ENCODE results near the gene DCTD. TPM values are rescaled to one million over a fixed set of nuclear protein-coding genes. Genes with fewer than 3 reads are reported as not detected.

The DCTD gene
- total RNA-seq, 1 donor: 110 TPM

GRCh38 chr4:182916483-182917181 is 554 bp downstream of the DCTD start:
- peak overlapping the region; percentile 90 for H3K4me2 ChIP-seq (ENCODE audit: insufficient read depth, low read length)

GRCh38 chr4:182914357-182914756 is 2.8 kb downstream of the DCTD start:
- DNase-seq (ENCODE audit: insufficient read length, low spot score, missing footprints): no peak
- TF ChIP-seq, protein P1, sequence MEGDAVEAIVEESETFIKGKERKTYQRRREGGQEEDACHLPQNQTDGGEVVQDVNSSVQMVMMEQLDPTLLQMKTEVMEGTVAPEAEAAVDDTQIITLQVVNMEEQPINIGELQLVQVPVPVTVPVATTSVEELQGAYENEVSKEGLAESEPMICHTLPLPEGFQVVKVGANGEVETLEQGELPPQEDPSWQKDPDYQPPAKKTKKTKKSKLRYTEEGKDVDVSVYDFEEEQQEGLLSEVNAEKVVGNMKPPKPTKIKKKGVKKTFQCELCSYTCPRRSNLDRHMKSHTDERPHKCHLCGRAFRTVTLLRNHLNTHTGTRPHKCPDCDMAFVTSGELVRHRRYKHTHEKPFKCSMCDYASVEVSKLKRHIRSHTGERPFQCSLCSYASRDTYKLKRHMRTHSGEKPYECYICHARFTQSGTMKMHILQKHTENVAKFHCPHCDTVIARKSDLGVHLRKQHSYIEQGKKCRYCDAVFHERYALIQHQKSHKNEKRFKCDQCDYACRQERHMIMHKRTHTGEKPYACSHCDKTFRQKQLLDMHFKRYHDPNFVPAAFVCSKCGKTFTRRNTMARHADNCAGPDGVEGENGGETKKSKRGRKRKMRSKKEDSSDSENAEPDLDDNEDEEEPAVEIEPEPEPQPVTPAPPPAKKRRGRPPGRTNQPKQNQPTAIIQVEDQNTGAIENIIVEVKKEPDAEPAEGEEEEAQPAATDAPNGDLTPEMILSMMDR (IDR thresholded peaks at IDR 0.05; ENCODE audit: extremely low read depth, low read depth, low read length): no peak

More at GRCh38 chr4:182916483-182917181, 554 bp downstream of the DCTD start:
- H3K27me3 ChIP-seq (ENCODE audit: insufficient read depth, low read length): no peaks in the 10 kb centered on the region
- peaks cover 54% of the 10 kb centered on the region for H3K79me2 ChIP-seq (ENCODE audit: insufficient read depth, low read length)
- no peaks in the 10 kb centered on the region for H4K20me1 ChIP-seq (ENCODE audit: insufficient read depth, low read length)
- DNase-seq (ENCODE audit: insufficient read length, low spot score, missing footprints): peak; percentile 94
- no peaks in the 10 kb centered on the region for H3K9me3 ChIP-seq (ENCODE audit: low read depth, low read length)
- H2AFZ ChIP-seq (ENCODE audit: low read length): peak overlapping the region; percentile 82
- TF ChIP-seq, protein P1 (IDR thresholded peaks at IDR 0.05; ENCODE audit: extremely low read depth, low read depth, low read length): no peak
- peaks cover 20% of the 10 kb centered on the region for H3K36me3 ChIP-seq (ENCODE audit: insufficient read depth, low read length)
- H3K27ac ChIP-seq (ENCODE audit: low read depth, low read length): peak overlapping the region; percentile 83
- peak overlapping the region; percentile 90 for H3K4me3 ChIP-seq (ENCODE audit: insufficient read depth, low read length)
- H3K4me1 ChIP-seq (ENCODE audit: insufficient read depth, low read length): peaks cover 19% of the 10 kb centered on the region

DNA sequence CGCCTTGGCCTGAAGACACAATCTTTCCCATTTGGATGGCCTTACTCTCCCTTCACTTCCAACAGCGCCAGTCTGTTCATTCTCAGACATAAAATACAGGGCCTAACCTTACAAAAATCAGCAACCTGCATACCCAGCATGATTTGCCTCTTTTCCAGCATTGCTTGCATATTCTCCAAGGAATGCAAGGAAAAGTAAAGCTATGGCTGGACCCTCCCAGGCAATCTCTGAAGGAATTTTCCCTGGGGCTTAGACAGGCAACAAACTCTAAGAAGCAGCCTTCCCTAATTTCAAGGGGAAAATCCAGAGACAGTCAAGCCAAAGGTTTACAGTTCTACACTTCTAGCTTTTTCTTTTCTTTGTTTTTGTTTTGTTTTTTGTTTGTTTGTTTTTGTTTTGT is 3.6 kb downstream of the DCTD start:
- H3K4me1 ChIP-seq (ENCODE audit: insufficient read depth, low read length): peaks cover 19% of the 10 kb centered on the region
- no peaks in the 10 kb centered on the region for H3K27me3 ChIP-seq (ENCODE audit: insufficient read depth, low read length)
- H3K4me3 ChIP-seq (ENCODE audit: insufficient read depth, low read length): no peak overlapping the region
- H2AFZ ChIP-seq (ENCODE audit: low read length): no peak overlapping the region
- H3K9me3 ChIP-seq (ENCODE audit: low read depth, low read length): no peaks in the 10 kb centered on the region
- no peak overlapping the region for H3K27ac ChIP-seq (ENCODE audit: low read depth, low read length)
- H3K79me2 ChIP-seq (ENCODE audit: insufficient read depth, low read length): peaks cover 75% of the 10 kb centered on the region
- no peak overlapping the region for H3K4me2 ChIP-seq (ENCODE audit: insufficient read depth, low read length)
- H4K20me1 ChIP-seq (ENCODE audit: insufficient read depth, low read length): peaks cover 3% of the 10 kb centered on the region
- DNase-seq (ENCODE audit: insufficient read length, low spot score, missing footprints): no peak
- peaks cover 42% of the 10 kb centered on the region for H3K36me3 ChIP-seq (ENCODE audit: insufficient read depth, low read length)
- TF ChIP-seq, protein P1 (IDR thresholded peaks at IDR 0.05; ENCODE audit: extremely low read depth, low read depth, low read length): no peak

More at GRCh38 chr4:182914357-182914756, 2.8 kb downstream of the DCTD start:
- Histone ChIP-seq H3K27ac (ENCODE audit: low read depth, low read length) (no peak overlapping the region), H3K9me3 (ENCODE audit: low read depth, low read length) (no peaks in the 10 kb centered on the region), H3K4me1 (ENCODE audit: insufficient read depth, low read length) (peaks cover 19% of the 10 kb centered on the region), H3K27me3 (ENCODE audit: insufficient read depth, low read length) (no peaks in the 10 kb centered on the region), H3K4me3 (ENCODE audit: insufficient read depth, low read length) (no peak overlapping the region), H3K36me3 (ENCODE audit: insufficient read depth, low read length) (peaks cover 38% of the 10 kb centered on the region), H2AFZ (ENCODE audit: low read length) (no peak overlapping the region), H4K20me1 (ENCODE audit: insufficient read depth, low read length) (peaks cover 3% of the 10 kb centered on the region), H3K79me2 (ENCODE audit: insufficient read depth, low read length) (peaks cover 73% of the 10 kb centered on the region), H3K4me2 (ENCODE audit: insufficient read depth, low read length) (no peak overlapping the region)

DNA sequence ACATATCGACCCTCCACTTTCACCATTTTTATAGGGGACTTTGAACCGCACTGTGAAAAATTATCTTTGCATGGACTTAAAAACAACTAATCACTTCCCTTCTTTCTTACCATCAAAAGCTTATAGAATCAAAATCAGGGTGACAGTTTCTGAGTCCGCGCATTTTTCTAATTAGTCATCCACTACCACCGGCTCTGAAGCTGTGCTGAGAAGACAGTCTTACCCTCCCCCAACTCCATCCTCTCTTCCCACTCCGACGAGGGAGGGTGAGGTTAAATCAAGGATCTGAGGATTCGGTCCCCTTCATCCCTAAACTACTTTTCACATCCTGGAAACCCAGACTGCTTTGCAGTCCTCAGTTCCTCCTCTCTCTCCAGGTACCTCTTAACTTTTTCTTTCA is 4.2 kb downstream of the DCTD start:
- peaks cover 42% of the 10 kb centered on the region for H3K36me3 ChIP-seq (ENCODE audit: insufficient read depth, low read length)
- no peaks in the 10 kb centered on the region for H3K9me3 ChIP-seq (ENCODE audit: low read depth, low read length)
- peaks cover 76% of the 10 kb centered on the region for H3K79me2 ChIP-seq (ENCODE audit: insufficient read depth, low read length)
- peaks cover 15% of the 10 kb centered on the region for H3K4me1 ChIP-seq (ENCODE audit: insufficient read depth, low read length)
- H3K27me3 ChIP-seq (ENCODE audit: insufficient read depth, low read length): no peaks in the 10 kb centered on the region
- DNase-seq (ENCODE audit: insufficient read length, low spot score, missing footprints): no peak
- no peak overlapping the region for H3K4me3 ChIP-seq (ENCODE audit: insufficient read depth, low read length)
- TF ChIP-seq, protein P1 (IDR thresholded peaks at IDR 0.05; ENCODE audit: extremely low read depth, low read depth, low read length): no peak
- H3K4me2 ChIP-seq (ENCODE audit: insufficient read depth, low read length): no peak overlapping the region
- H4K20me1 ChIP-seq (ENCODE audit: insufficient read depth, low read length): peaks cover 3% of the 10 kb centered on the region
- no peak overlapping the region for H3K27ac ChIP-seq (ENCODE audit: low read depth, low read length)
- no peak overlapping the region for H2AFZ ChIP-seq (ENCODE audit: low read length)

All from osteoblast (primary cell).